Neuronal stem cell (in vitro differentiated cells): Measurements from ENCODE around the gene MAN2A1.

ENCODE experiments used
- DNase-seq: peaks from one replicate; pipeline ENCODE4 v3.0.0-alpha.2; 2013; ENCODE audit warnings: low spot score
- H2AFZ ChIP-seq: one replicate; pipeline ENCODE4 v1.6.1; 2013; ENCODE audit warnings: mild to moderate bottlenecking, low read length, inconsistent platforms
- H2AK5ac ChIP-seq: 2 replicates; pipeline ENCODE4 v1.6.1; 2013; ENCODE audit warnings: low read depth, mild to moderate bottlenecking, inconsistent platforms, low read length, moderate library complexity, mixed read lengths
- H2BK120ac ChIP-seq: 2 replicates; pipeline ENCODE4 v1.6.1; 2013; ENCODE audit warnings: low read depth, mild to moderate bottlenecking, inconsistent platforms, low read length, moderate library complexity, mixed read lengths
- H2BK12ac ChIP-seq: one replicate; pipeline ENCODE4 v1.6.1; 2013; ENCODE audit warnings: low read length, inconsistent platforms
- H2BK15ac ChIP-seq: 2 replicates; pipeline ENCODE4 v1.6.1; 2013; ENCODE audit warnings: mild to moderate bottlenecking, low read length, inconsistent platforms, mixed read lengths
- H2BK5ac ChIP-seq: one replicate; pipeline ENCODE4 v1.6.1; 2013; ENCODE audit warnings: inconsistent platforms, mild to moderate bottlenecking, low read length, moderate library complexity
- H3K14ac ChIP-seq: one replicate; pipeline ENCODE4 v1.6.1; 2013; ENCODE audit warnings: low read length, inconsistent platforms
- H3K18ac ChIP-seq: 2 replicates; pipeline ENCODE4 v1.6.1; 2013; ENCODE audit warnings: low read length, inconsistent platforms
- H3K23ac ChIP-seq: 2 replicates; pipeline ENCODE4 v1.6.1; 2013; ENCODE audit warnings: low read depth, mild to moderate bottlenecking, mixed read lengths, low read length, inconsistent platforms; ENCODE audit not compliant: poor library complexity
- H3K27ac ChIP-seq: replicated peaks from 3 replicates; pipeline ENCODE4 v1.5.1; 2013; ENCODE audit warnings: low read length, inconsistent platforms
- H3K27me3 ChIP-seq, 3 experiments: 2 replicates each; pipeline ENCODE4 v1.6.1; 2013; ENCODE audit warnings: low read length in 3 of 3, mild to moderate bottlenecking in 2 of 3, inconsistent platforms in 1 of 3, low read depth in 1 of 3, mixed read lengths in 1 of 3, moderate library complexity in 1 of 3; ENCODE audit not compliant: control insufficient read depth in 3 of 3, insufficient read depth in 3 of 3
- H3K36me3 ChIP-seq, 2 donors: replicated peaks in 1 of 2; 2 replicates each; pipeline ENCODE4 v1.6.1; 2013; ENCODE audit warnings: low read length in 2 of 2; ENCODE audit not compliant: control insufficient read depth in 2 of 2, insufficient read depth in 2 of 2
- H3K4ac ChIP-seq: 2 replicates; pipeline ENCODE4 v1.6.1; 2013; ENCODE audit warnings: inconsistent platforms, mild to moderate bottlenecking, low read length, moderate library complexity
- H3K4me1 ChIP-seq, 2 donors: 1 replicate in 1 of 2; 2 replicates in 1 of 2; pipeline ENCODE4 v1.6.1; 2013; ENCODE audit warnings: low read length in 2 of 2, low read depth in 1 of 2; ENCODE audit not compliant: control insufficient read depth in 2 of 2, insufficient read depth in 1 of 2
- H3K4me2 ChIP-seq: one replicate; pipeline ENCODE4 v1.6.1; 2013; ENCODE audit warnings: mild to moderate bottlenecking, low read length, inconsistent platforms; ENCODE audit not compliant: insufficient read depth, poor library complexity, severe bottlenecking
- H3K4me3 ChIP-seq, 2 donors: 2 replicates each; pipeline ENCODE4 v1.5.1; 2013; ENCODE audit warnings: low read length in 2 of 2, mild to moderate bottlenecking in 2 of 2, inconsistent platforms in 1 of 2, moderate library complexity in 1 of 2
- H3K79me1 ChIP-seq: one replicate; pipeline ENCODE4 v1.6.1; 2013; ENCODE audit warnings: low read depth, mild to moderate bottlenecking, inconsistent platforms, low read length, moderate library complexity
- H3K9ac ChIP-seq: one replicate; pipeline ENCODE4 v1.6.1; 2013; ENCODE audit warnings: mild to moderate bottlenecking, low read depth, low read length, inconsistent platforms; ENCODE audit not compliant: poor library complexity
- H3K9me3 ChIP-seq, 2 donors: replicated peaks in 1 of 2; 2 replicates each; pipeline versions ENCODE3 to v1.6.1; 2013; ENCODE audit warnings: low read length in 2 of 2, mild to moderate bottlenecking in 2 of 2, inconsistent platforms in 1 of 2, low read depth in 1 of 2, mixed read lengths in 1 of 2, moderate library complexity in 1 of 2; ENCODE audit not compliant: control insufficient read depth in 2 of 2, insufficient read depth in 1 of 2
- H4K8ac ChIP-seq: one replicate; pipeline ENCODE4 v1.6.1; 2013; ENCODE audit warnings: low read depth, mild to moderate bottlenecking, inconsistent platforms, low read length, moderate library complexity
- H4K91ac ChIP-seq: one replicate; pipeline ENCODE4 v1.6.1; 2013; ENCODE audit warnings: low read length, low read depth, mild to moderate bottlenecking, inconsistent platforms; ENCODE audit not compliant: poor library complexity
- WGBS, 2 donors: extraction: QIAGEN DNeasy Blood & Tissue Kit; methylation state at CpG; one replicate each; pipeline ENCODE4 v1.1.7; 2013; ENCODE audit warnings: missing lambda C conversion rate in 2 of 2, mixed read lengths in 1 of 2; ENCODE audit not compliant: insufficient read length in 2 of 2, insufficient replicate concordance in 1 of 2; ENCODE audit errors: extremely low coverage in 2 of 2; 5-methylcytosine and 5-hydroxymethylcytosine counted together

Gene MAN2A1

DNA sequence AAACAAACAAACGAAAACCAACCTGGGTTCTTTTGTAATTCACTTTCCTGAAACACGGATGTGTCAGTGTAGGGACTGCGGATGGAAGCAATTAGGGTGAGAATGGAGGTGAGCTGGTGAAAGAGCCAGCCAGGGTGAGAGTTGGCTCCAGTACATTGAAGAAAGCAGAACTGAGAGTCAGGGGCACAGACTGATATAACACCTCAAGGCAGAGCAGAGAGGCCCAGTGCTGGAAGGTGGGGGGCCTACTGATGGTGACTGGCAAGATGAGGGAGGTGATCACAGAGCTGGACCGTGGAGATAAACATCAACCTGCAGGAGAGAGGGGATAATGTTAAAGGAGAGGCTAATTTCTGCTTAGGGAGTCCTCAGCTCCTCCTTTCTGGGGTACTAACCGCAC, 221.1 kb downstream of the MAN2A1 start:
- H3K27ac ChIP-seq = no peak overlapping the region
- H2AFZ ChIP-seq = no peak overlapping the region
- no peak overlapping the region for H2BK120ac ChIP-seq
- H4K91ac ChIP-seq = no peak overlapping the region
- no peak overlapping the region for H4K8ac ChIP-seq
- H3K4me2 ChIP-seq = no peak overlapping the region
- H3K18ac ChIP-seq = no peak overlapping the region
- H3K23ac ChIP-seq = no peak overlapping the region
- no CpG with 5 or more reads among the region's 5 CpGs for WGBS, 2 donors
- H3K9me3 ChIP-seq = no peaks in the 10 kb centered on the region
- H3K79me1 ChIP-seq = no peaks in the 10 kb centered on the region
- H3K9ac ChIP-seq = no peak overlapping the region
- no peak overlapping the region for H2BK5ac ChIP-seq
- no peaks in the 10 kb centered on the region for H3K27me3 ChIP-seq
- H3K4me1 ChIP-seq = peaks cover 10 to 11% of the 10 kb centered on the region in 2 donors
- no peak overlapping the region for H2BK15ac ChIP-seq
- H2AK5ac ChIP-seq = no peak overlapping the region
- no peak overlapping the region for H3K4ac ChIP-seq
- H3K14ac ChIP-seq = no peak overlapping the region
- no peak overlapping the region for H2BK12ac ChIP-seq
- no peak overlapping the region for H3K4me3 ChIP-seq
- no peak for DNase-seq
- no peaks in the 10 kb centered on the region for H3K36me3 ChIP-seq

DNA sequence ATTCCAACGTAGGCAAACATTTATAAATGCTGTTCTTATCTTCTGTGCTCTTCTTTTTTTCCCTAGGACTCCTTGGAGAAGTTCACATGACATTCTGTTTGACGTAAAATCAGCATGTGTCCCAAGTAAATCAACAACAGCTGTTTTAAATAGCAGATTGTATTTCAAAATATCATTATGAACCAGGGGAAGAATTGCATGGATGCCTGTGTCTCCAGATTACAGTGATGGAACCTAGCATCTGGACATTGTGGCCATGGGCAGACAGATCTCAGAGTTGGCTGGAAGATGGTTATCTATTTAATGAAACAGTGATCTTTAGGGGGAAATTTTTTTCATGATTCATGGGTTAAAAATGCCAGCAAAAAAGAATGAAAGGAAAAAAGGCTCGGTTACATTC, 222.0 kb downstream of the MAN2A1 start:
- H2BK120ac ChIP-seq = no peak overlapping the region
- H3K4ac ChIP-seq = no peak overlapping the region
- no peak overlapping the region for H2BK5ac ChIP-seq
- no CpG with 5 or more reads among the region's 3 CpGs for WGBS, 2 donors
- DNase-seq = no peak
- no peaks in the 10 kb centered on the region for H3K36me3 ChIP-seq
- no peak overlapping the region for H3K9ac ChIP-seq
- H2BK12ac ChIP-seq = no peak overlapping the region
- no peaks in the 10 kb centered on the region for H3K79me1 ChIP-seq
- H3K4me2 ChIP-seq = no peak overlapping the region
- no peaks in the 10 kb centered on the region for H3K27me3 ChIP-seq
- no peak overlapping the region for H3K4me3 ChIP-seq
- H3K18ac ChIP-seq = no peak overlapping the region
- no peak overlapping the region for H4K91ac ChIP-seq
- H4K8ac ChIP-seq = no peak overlapping the region
- no peak overlapping the region for H2AK5ac ChIP-seq
- H3K4me1 ChIP-seq = peaks cover 5 to 9% of the 10 kb centered on the region in 2 donors
- no peak overlapping the region for H3K23ac ChIP-seq
- H2BK15ac ChIP-seq = no peak overlapping the region
- no peak overlapping the region for H2AFZ ChIP-seq
- H3K9me3 ChIP-seq = no peaks in the 10 kb centered on the region
- H3K14ac ChIP-seq = no peak overlapping the region
- H3K27ac ChIP-seq = no peak overlapping the region

DNA sequence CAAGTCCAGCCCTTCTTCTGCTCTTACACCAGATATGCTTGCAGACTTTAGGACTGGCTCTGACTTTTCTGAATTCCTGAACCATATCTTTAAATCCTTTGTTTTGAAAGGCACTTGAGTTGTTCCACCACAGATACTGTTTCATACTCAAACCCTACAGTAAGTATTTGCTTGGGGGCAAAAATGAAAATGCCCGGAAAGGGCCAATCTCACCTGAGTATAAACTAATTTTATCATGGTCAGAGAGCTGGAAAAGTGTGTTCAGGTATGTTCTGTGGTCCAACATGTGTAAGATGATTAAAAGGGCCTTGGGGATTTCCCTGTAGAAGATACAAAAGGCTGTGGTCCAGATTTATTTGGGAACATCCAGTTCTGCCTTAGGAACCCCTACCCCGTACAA, 225.2 kb downstream of the MAN2A1 start:
- no peak overlapping the region for H4K8ac ChIP-seq
- H2BK120ac ChIP-seq = no peak overlapping the region
- no peak overlapping the region for H2AK5ac ChIP-seq
- H3K9ac ChIP-seq = no peak overlapping the region
- WGBS, 2 donors = no CpG with 5 or more reads among the region's 2 CpGs
- no peak for DNase-seq
- no peak overlapping the region for H2BK5ac ChIP-seq
- no peak overlapping the region for H3K18ac ChIP-seq
- no peak overlapping the region for H4K91ac ChIP-seq
- H3K4me3 ChIP-seq = no peak overlapping the region
- no peaks in the 10 kb centered on the region for H3K27me3 ChIP-seq
- no peak overlapping the region for H2BK15ac ChIP-seq
- H3K9me3 ChIP-seq = no peaks in the 10 kb centered on the region
- no peak overlapping the region for H3K27ac ChIP-seq
- no peak overlapping the region for H2AFZ ChIP-seq
- no peak overlapping the region for H2BK12ac ChIP-seq
- H3K4me1 ChIP-seq = peaks cover 0 to 4% of the 10 kb centered on the region in 2 donors
- H3K23ac ChIP-seq = no peak overlapping the region
- no peak overlapping the region for H3K4me2 ChIP-seq
- H3K14ac ChIP-seq = no peak overlapping the region
- H3K4ac ChIP-seq = no peak overlapping the region
- no peaks in the 10 kb centered on the region for H3K79me1 ChIP-seq
- H3K36me3 ChIP-seq = no peaks in the 10 kb centered on the region

DNA sequence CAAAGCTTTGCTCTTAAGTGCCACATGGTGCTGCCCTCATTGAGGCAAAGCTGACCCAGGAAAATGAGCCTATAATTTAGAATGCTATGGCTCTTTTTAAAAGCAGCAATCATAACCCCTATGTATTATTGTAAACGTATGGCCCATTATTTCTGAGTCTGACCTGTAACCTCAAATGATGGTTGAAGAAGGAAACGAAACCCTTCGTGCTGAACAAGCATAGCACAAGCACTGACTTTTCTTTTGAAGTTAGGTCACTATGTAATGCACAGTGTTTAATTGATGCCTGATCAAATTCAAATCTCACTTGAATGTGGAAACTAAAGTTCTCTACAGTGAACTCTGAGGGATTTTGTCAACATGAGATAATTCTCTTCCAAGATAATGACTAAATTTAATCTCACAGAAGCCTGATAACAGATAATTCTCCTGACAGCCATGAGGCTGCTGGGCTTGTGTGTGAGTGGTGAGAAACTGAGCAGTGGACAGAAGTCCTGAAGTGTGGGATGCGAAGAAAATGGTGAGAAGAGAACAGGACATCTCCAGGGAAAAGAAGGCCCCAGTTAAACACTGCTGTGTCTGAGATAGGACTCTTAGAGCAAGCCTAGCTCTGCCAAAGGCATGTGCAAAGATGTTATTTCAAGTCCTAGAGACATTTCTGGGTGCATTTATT, 226.9 kb downstream of the MAN2A1 start:
- Histone ChIP-seq H3K9ac (no peak overlapping the region), H2AK5ac (no peak overlapping the region), H3K9me3 (no peaks in the 10 kb centered on the region), H3K4me3 (no peak overlapping the region), H2BK12ac (no peak overlapping the region), H2AFZ (no peak overlapping the region), H3K27ac (no peak overlapping the region), H3K18ac (no peak overlapping the region), H3K14ac (no peak overlapping the region), H3K23ac (no peak overlapping the region), H2BK120ac (no peak overlapping the region), H3K4me2 (no peak overlapping the region), H3K27me3 (no peaks in the 10 kb centered on the region), H3K4me1 (peaks cover 0 to 2% of the 10 kb centered on the region in 2 donors), H2BK15ac (no peak overlapping the region), H2BK5ac (no peak overlapping the region), H4K8ac (no peak overlapping the region), H3K4ac (no peak overlapping the region), H4K91ac (no peak overlapping the region), H3K79me1 (no peaks in the 10 kb centered on the region), H3K36me3 (no peaks in the 10 kb centered on the region)
- WGBS, 2 donors = no CpG with 5 or more reads among the region's 4 CpGs
- DNase-seq = no peak
